Left renal cortex interstitium (tissue), 4 donors: ENCODE data around the gene ENOX1. TPM values are rescaled to one million over a fixed set of nuclear protein-coding genes. Genes with fewer than 3 reads are reported as not detected.

ENCODE experiments used
- DNase-seq, 4 donors: peaks; one replicate each; pipeline ENCODE4 v3.0.0-alpha.2; 2013; ENCODE audit warnings: low read depth in 4 of 4, low spot score in 2 of 4, missing footprints in 1 of 4
- polyA plus RNA-seq, 4 donors: library from polyadenylated mRNA; unstranded; fragments of 120-200 nt; gene quantifications; one replicate each; pipeline ENCODE4 v1.2.1, GENCODE V29; 2013; ENCODE audit not compliant: insufficient read length in 4 of 4

The ENOX1 gene
- polyA plus RNA-seq, 4 donors = 9.6 to 12.0 (median 10.6) TPM

- DNase-seq = no peak
Measured at GRCh38 chr13:43333176-43333575, 453.6 kb downstream of the ENOX1 start.

- DNase-seq = no peak
Measured at GRCh38 chr13:43331672-43332071, 455.1 kb downstream of the ENOX1 start.

GRCh38 chr13:43329702-43330101 lies 457.1 kb downstream of the ENOX1 start:
- DNase-seq = no peak

GRCh38 chr13:43328907-43329306 lies 457.9 kb downstream of the ENOX1 start:
- DNase-seq = no peak

- DNase-seq = no peak
Measured at GRCh38 chr13:43326100-43326499, 460.7 kb downstream of the ENOX1 start.

- DNase-seq = no peak
Measured at GRCh38 chr13:43325636-43326035, 461.1 kb downstream of the ENOX1 start.

GRCh38 chr13:43324129-43324528 lies 462.6 kb downstream of the ENOX1 start:
- no peak for DNase-seq

GRCh38 chr13:43319617-43320444 lies 466.9 kb downstream of the ENOX1 start:
- no peak for DNase-seq

GRCh38 chr13:43316946-43317353 lies 469.8 kb downstream of the ENOX1 start:
- DNase-seq = no peak

- DNase-seq = no peak
Measured at GRCh38 chr13:43316281-43316680, 470.5 kb downstream of the ENOX1 start.

GRCh38 chr13:43315522-43315921 lies 471.2 kb downstream of the ENOX1 start:
- DNase-seq = no peak

GRCh38 chr13:43309311-43309710 lies 477.5 kb downstream of the ENOX1 start:
- DNase-seq = no peak

GRCh38 chr13:43307921-43308433 lies 478.8 kb downstream of the ENOX1 start:
- peak in 2 of 4 donors; percentile 63 to 74 for DNase-seq

- DNase-seq = no peak
Measured at GRCh38 chr13:43307221-43307920, 479.4 kb downstream of the ENOX1 start.

GRCh38 chr13:43306372-43306771 lies 480.4 kb downstream of the ENOX1 start:
- DNase-seq = no peak

GRCh38 chr13:43305416-43305815 lies 481.4 kb downstream of the ENOX1 start:
- DNase-seq = no peak

GRCh38 chr13:43304945-43305344 lies 481.8 kb downstream of the ENOX1 start:
- no peak for DNase-seq

- no peak for DNase-seq
Measured at GRCh38 chr13:43304449-43304848, 482.3 kb downstream of the ENOX1 start.

- DNase-seq = no peak
Measured at GRCh38 chr13:43303033-43303729, 483.6 kb downstream of the ENOX1 start.

GRCh38 chr13:43301346-43301969 lies 485.3 kb downstream of the ENOX1 start:
- DNase-seq = no peak

GRCh38 chr13:43300865-43301264 lies 485.9 kb downstream of the ENOX1 start:
- no peak for DNase-seq
